ENCODE data around the gene CRABP2.

CRABP2 gene

GRCh38 chr1:156689953-156690674 lies 15.3 kb downstream of the CRABP2 start:
- no peak for DNase-seq (ENCODE audit: low spot score)

GRCh38 chr1:156689035-156689952 lies 16.1 kb downstream of the CRABP2 start:
- DNase-seq (ENCODE audit: low spot score) = peak; percentile 66

GRCh38 chr1:156684227-156684782 lies 21.1 kb downstream of the CRABP2 start:
- no peak for DNase-seq (ENCODE audit: low spot score)

GRCh38 chr1:156682166-156682890 lies 23.1 kb downstream of the CRABP2 start:
- no peak for DNase-seq (ENCODE audit: low spot score)

- DNase-seq (ENCODE audit: low spot score) = no peak
Measured at GRCh38 chr1:156681196-156681960, 24.0 kb downstream of the CRABP2 start.

- DNase-seq (ENCODE audit: low spot score) = no peak
Measured at GRCh38 chr1:156680056-156680455, 25.3 kb downstream of the CRABP2 start.

GRCh38 chr1:156677616-156678596 lies 27.5 kb downstream of the CRABP2 start:
- DNase-seq (ENCODE audit: low spot score) = peak; percentile 10

GRCh38 chr1:156676820-156677615 lies 28.4 kb downstream of the CRABP2 start, which contains the start of gene NES:
Gene NES, minus strand, starts transcription at chr1:156677407. Its CDS starts 143 bp downstream, at chr1:156677264.
- no peak for DNase-seq (ENCODE audit: low spot score)

GRCh38 chr1:156676114-156676819 lies 29.1 kb downstream of the CRABP2 start:
- DNase-seq (ENCODE audit: low spot score) = no peak

- no peak for DNase-seq (ENCODE audit: low spot score)
Measured at GRCh38 chr1:156675210-156676113, 29.9 kb downstream of the CRABP2 start.

GRCh38 chr1:156673387-156674121 lies 31.8 kb downstream of the CRABP2 start:
- DNase-seq (ENCODE audit: low spot score) = no peak

GRCh38 chr1:156671804-156672203 lies 33.6 kb downstream of the CRABP2 start:
- DNase-seq (ENCODE audit: low spot score) = no peak

GRCh38 chr1:156670791-156671190 lies 34.6 kb downstream of the CRABP2 start:
- DNase-seq (ENCODE audit: low spot score) = no peak

GRCh38 chr1:156670359-156670758 lies 35.0 kb downstream of the CRABP2 start:
- DNase-seq (ENCODE audit: low spot score) = no peak

GRCh38 chr1:156669794-156670193 lies 35.6 kb downstream of the CRABP2 start:
- DNase-seq (ENCODE audit: low spot score) = no peak

GRCh38 chr1:156668801-156669637 lies 36.4 kb downstream of the CRABP2 start:
- no peak for DNase-seq (ENCODE audit: low spot score)

Measured in hematopoietic multipotent progenitor cell treated with erythropoietin and hydrocortisone succinate and interleukin-3 and kit ligand, for 17 days (in vitro differentiated cells).